GM04504 (cell line): ENCODE results near the gene ZSCAN5A.
"Not testable (repeated sequence)": the region's sequence is repeated elsewhere in the genome, so short reads cannot be mapped to it uniquely, and the experiment has no call there.

Experiments used
- DNase-seq: peaks from one replicate; pipeline ENCODE4 v3.0.0-alpha.2; 2012; ENCODE audit warnings: low read depth

ZSCAN5A gene

DNA sequence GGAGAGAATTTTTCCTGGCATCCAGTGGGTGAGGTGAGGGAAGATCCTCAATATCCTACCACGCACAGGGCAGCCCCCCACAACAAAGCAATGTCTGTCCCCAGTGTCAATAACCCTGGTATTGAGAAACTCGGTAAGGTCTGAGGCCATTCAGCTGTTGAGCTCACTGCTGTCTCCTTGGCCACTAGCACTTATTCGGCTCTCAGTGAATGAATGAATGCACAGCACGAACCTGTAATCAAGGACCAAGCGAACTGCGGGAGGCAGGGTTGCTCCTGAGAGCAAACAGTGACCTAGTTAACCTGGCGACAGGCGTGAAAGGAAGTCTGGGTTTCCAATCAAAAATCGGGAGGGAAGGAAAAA, 640 bp downstream of the ZSCAN5A start:
- DNase-seq = no peak

DNA sequence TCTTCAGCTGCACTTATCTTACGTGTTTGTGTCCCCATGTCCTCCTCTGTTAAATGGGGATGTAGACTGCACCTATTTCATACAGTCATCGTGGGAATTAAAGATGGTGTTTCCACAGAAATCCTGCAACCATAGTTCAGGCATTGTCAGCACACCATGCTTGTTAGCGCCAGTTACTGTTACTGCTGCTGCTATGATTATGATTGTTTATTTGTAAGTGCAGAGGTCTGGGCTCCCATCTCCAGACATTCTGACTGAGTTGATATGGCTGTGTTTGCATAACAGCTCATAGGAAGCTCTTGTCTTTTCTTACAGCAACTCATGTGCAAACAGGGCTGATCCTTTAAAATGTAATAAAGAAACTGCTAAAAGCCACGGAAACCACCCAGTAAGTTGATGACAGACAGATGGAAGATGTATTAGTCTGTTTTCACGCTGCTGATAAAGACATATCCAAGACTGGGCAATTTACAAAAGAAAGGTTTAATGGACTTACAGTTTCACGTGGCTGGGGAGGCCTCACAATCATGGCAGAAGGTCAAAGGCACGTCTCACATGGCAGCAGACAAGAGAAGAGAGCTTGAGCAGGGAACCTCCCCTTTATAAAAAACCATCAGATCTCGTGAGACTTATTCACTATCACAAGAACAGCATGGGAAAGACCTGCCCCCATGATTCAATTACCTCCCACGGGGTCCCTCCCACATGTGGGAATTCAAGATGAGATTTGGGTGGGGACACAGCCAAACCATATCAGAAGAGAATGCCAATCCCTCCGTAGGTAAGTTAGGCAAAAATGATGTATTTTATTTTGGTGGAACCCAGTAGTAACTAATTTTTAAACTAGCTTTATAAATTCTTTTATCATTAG, 1.6 kb downstream of the ZSCAN5A start:
- DNase-seq = no peak

DNA sequence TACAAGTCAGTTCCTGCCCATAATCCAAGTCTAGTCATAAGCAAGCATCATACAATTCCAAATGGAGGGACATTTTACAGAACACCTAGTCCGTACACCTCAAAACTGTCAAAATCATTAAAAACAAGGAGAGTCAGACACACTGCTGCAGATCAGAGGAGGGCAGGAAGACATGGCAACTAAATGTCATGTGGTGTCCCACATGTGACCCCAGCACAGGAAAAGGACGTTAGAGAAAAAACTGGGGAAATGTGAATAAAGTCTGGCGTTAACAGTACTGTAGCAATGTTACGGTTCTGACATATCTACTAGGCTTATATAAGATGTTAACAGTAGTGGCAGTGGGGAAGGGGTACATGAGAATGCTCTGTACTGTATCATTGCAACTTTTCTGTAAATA, 2.3 kb downstream of the ZSCAN5A start:
- DNase-seq = no peak

DNA sequence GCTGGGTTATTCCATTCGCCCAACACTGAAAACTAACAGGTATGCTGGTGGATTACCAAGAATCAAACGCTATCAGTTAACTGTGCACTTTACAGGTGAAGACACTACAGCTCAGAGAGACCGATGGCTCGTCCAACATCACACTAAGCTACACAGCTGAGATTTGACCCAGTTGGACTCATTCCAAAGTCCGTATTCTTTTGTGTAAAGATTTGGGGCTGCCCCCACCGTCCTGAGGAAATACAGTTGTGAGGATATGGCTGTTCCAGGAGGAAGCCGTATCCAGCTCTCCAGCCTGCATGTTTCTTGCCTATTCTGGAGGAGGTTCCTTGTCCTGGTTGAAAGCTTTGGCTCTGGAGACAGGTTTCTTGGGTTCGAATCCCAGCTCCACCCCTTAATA, 4.2 kb downstream of the ZSCAN5A start:
- DNase-seq = no peak

DNA sequence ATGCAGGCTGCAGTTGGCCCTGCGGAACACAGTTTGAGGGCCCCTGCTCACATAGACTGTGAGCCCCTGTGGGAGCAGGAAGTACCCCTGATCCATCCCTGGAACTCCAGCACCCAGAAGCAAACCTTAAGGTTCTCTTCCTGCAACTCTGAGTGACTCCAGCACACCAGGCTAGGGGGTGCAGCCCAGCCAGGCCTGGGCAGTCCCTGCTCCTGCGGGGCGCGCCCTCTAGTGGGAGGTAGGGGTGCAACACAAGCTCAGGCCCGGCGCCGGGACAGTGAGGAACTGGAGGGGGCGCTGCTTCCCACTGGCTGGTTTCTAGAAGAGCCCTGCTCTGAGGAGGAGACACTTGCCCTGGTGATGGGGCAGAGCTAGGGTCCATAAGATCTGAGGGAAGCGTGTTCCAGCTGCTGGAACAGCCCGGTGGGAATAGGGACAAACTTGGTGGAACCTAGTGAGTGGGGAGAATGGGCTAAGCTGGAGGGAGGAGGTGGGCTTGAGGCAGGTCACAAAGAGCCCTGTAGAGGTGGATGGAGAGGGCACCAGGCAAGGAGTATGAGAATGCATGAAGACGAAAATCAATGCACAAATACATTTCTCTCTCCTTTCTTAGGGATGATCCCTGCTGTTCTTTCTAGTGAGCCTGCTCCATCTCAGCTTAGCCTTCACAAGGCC, 5.0 kb downstream of the ZSCAN5A start:
- DNase-seq = no peak

DNA sequence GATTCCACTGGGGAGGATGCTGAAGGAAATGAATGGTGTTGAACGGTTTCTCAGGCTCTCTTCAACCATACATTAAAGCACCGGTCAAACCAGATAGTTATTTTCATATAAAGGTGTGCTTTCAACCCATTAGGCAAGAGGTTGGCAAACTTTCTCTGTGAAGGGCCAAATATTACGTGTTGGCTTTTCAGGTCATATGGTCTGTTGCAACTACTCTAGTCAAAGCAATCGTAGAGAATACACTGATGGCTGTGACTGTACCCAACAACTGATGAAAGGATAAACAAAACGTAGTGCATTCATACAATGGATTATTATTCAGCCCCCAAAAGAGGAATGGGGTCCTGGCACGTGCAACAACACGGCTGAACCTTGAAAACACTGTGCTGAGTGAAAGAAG, 5.8 kb downstream of the ZSCAN5A start:
- DNase-seq = no peak

DNA sequence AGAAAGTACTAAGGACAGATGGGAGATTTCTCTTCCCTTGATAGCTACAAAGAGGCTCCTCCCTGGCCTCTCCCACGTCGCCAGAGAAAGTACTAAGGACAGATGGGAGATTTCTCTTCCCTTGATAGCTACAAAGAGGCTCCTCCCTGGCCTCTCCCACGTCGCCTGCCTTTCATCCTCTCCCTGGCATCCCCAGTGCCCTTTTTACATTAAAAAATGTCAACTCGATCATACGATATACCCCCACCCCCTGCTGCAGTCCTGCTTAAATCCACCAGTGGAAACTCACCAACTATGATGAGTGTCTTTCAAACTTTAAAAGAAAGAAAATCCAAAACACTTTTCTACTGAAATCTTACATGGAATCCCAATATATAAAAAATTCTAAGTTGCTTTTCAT, 7.6 kb downstream of the ZSCAN5A start:
- not testable (repeated sequence) for DNase-seq

DNA sequence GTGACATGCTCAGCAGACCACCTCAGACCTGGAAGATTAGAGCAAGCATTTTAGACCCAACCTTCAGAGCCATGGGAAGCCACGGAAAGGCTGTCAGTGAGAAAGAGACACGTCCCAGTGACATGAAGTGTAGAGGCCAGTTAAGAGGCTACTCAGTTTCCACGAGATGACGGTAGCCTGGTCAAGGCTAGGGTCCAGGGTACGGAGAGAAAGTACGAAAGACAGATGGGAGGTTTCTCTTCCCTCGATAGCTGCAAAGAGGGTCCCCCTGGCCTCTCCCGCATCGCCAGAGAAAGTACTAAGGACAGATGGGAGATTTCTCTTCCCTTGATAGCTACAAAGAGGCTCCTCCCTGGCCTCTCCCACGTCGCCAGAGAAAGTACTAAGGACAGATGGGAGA, 8.6 kb downstream of the ZSCAN5A start:
- no peak for DNase-seq

DNA sequence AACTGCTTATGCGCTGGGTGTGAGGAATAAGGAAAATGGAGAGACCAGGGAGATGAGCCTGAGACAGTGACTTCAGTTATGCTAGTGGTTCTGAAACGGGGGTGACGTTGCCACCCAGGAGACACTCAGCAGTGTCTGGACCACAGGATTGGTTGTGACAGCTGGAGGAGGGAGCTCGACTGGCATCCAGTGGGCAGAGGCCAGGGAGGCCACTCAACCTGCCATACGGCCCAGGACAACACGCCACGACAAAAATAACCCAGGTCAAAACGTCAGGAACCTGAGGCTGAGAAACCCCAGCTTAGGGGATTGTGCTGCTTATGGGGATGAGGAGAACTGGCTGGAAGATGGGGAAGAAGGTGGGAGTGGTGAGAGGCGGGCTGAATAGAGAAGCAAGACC, 10.4 kb downstream of the ZSCAN5A start:
- no peak for DNase-seq

DNA sequence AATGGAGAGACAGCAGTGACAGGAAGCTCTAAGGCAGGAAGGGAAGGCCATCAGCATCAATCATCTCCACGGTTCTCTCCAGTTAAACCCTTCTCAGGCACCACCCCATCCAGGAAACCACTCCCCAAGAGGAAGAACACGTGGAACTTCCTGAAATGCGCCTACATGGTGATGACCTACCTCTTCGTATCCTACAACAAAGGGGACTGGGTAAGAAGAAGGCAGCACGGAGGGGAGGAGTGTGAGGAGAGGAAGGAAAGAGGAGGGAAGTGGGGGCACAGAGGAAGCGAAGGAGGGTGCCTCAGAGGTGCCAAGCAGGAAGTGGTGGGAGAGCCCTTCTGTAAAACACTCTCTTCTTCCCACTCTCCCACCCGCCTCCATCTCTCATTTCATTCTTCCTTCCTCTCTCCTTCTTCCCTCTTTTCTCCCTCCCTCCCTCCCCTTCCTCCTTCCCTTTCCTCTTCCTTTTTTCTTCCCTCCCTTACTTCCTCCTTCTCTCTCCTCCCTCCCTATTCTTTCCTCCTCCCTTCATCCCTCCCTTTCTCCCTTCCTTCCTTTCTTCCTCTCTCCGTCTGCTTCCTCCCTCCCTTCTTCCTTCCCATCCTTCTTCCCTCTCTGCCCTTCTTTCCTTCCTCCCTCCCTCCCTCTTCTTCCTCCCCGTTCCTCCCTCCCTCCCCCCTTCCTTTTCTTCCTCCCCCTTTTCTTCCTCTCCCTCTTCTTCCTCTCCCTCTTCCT, 12.6 kb downstream of the ZSCAN5A start:
- DNase-seq = no peak

DNA sequence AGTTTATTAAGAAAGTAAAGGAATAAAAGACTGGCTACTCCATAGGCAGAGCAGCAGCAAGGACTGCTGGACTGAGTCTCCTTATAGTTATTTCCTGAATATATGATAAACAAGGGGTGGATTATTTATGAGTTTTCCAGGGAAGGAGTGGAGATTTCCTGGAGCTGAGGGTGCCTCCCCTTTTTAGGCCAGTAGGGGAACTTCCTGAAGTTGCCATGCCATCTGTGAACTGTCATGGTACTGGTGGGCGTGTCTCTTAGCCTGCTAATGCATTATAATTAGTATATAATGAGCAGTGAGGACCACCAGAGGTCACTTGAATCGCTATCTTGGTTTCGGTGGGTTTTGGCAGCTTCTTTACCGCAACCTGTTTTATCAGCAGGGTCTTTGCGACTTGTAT, 13.5 kb downstream of the ZSCAN5A start:
- no peak for DNase-seq

DNA sequence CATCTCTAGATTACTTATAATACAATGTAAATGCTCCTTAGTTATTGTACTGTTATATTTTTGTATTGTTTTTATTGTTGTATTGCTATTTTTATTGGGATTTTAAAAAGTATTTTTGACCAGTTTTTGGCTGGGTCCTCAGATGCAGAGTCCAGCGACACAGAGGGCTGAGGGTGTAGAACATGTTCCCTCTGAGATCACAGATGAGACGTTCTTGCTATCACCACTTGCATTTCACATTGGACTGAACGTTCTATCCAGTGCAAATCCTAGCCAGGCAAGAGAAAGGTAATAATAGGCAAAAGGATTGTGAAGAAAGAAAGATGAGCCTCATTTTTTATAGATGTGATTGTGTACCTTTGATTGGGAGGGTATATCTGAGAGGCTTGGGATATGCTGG, 15.0 kb downstream of the ZSCAN5A start:
- no peak for DNase-seq

DNA sequence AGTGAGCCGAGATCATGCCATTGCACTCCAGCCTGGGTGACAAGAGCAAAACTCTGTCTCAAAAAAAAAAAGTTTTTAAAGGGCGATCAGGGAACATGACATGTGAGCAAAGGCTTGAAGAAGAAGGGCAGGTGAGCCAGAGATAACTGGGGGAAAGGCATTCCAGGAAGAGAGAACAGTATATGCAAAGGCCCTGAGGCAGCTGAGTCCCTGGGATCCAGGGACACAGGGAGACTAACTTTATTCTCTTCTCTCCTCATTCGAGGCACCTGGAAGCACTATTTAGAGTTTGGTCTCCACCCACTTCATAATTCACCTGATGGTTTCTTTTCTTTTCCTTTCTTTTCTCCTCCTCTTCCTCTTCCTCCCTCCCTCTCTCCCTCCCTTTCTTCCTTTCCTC, 17.6 kb downstream of the ZSCAN5A start:
- DNase-seq = no peak

DNA sequence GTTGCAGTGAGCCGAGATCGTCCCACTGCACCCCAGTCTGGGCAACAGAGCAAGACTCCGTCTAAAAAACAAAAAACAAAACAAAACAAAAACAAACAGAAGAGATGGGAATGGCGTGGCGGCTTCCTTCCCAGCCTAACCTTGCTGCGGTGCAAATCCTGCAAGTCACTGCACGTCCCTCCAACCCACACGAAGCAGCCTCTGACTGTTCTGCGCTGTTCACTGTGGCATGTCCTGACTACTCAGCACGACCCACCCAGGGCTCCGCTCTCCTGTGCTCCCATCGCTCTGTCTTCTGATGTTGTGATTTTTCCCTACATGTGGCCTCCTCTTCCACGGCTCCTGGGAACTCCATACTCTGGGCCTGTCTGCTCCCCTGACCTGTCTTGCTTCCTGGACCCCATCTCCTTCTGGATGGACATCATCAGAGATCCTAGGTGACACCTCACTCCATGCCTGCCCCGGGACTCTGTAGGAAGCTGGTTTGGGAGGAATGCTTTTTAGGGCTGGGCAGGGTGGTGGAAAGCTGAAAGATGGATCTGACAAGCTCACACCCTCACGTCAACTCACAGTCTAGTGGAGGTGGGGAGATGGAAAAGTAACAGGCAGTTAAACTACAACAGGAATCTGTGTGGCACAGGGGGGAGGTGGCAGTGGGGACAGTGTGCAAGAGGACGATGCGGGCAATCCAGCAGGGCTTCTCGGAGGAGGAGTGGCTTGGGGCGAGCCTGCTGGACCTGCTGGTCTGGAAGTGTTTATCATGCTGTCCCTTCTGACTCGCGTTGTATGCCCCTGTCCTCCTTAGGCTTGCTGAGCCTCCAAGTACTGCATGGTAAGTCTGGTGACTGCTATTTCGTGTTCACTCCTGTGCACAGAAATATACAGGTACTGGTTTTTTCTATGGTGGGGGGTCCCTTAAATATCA, 18.8 kb downstream of the ZSCAN5A start:
- DNase-seq = no peak

DNA sequence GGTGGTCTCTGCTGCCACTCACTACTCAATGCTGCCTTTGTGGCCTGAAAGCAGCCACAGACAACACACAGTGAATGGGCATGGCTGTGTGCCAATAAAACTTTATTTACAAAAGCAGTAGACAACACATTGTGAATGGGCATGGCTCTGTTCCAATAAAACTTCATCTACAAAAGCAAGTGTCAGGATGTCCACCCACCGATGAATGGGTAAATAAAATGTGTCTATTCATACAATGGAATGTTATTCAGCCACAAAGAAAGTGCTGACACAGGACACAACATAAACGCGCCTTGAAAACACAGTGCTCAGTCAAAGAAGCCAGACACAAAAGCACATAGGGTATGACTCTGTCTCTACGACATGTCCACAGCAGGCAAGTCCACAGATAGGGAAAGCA, 20.1 kb downstream of the ZSCAN5A start:
- DNase-seq = no peak

DNA sequence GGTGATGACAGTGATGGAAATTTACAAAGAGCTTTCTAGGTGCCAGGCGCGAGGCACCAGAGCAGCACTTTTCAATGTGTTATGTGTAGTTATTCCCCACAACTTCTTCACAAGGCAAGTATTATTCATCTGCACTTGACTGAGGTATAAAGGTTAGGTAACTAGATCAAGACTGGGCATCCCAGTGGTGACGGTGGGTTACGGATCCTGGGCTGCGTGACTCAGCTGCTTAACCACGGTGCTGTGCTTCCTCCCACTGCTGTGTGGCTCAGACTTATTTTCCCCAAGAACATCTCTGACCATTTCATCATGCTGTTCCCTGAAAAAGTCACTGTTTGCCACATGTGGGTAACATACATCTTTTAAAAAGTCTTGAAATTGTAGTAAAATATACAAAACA, 22.8 kb downstream of the ZSCAN5A start:
- no peak for DNase-seq

DNA sequence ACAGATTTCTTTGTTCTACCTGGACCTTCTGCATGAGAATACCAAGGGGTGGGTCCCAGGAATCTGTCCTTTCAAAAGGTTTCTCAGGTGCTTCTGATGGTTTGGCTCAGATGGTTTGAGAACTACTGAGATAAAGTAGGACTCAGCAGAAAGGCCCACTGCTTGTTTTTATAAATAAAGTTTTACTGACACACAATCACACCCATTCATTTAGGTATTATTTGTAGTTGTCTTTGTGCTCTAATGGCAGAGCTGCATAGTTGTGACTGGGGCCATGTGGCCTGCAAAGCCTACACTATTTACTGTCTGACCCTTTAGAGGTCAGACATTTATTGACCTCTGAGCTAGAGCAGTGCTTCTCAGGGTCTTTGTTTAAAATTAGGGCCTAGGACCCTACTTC, 24.5 kb downstream of the ZSCAN5A start:
- no peak for DNase-seq

DNA sequence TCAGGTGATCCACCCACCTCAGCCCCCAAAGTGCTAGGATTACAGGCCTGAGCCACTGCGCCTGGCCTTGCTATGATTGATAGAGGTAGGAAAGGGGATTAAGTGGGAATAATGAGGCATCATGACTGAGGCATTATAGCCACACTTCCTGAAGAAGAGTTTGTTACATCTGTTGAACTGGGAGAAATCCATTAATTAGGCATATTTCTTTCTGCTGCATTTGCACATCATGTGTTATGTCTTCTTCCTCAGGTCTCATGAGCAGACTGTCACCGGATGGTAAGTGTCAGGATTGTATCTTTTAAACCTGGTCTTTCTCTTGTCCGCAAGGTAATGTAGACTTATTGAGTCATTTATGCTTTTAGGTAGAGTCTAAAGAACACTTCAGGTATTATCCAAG, 29.9 kb downstream of the ZSCAN5A start:
- no peak for DNase-seq

DNA sequence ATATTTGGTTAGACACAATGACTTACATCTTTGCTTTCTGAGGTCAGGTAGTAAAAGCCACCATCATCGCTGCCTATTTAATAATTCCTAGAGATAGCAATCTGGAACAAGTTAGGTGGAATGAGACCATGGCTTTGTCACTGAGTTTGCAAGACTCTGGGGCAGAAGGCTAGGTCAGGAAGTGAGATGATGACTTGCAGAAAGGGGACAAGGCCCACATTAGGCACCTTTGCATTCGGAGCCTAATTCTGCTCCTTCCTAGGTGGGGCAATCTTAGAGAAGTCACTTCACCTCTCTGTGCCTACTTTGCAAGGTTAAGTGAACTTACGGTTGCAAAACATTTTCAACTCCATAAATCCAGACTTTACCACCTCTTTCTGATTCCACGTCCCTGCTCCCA, 31.8 kb downstream of the ZSCAN5A start:
- no peak for DNase-seq

DNA sequence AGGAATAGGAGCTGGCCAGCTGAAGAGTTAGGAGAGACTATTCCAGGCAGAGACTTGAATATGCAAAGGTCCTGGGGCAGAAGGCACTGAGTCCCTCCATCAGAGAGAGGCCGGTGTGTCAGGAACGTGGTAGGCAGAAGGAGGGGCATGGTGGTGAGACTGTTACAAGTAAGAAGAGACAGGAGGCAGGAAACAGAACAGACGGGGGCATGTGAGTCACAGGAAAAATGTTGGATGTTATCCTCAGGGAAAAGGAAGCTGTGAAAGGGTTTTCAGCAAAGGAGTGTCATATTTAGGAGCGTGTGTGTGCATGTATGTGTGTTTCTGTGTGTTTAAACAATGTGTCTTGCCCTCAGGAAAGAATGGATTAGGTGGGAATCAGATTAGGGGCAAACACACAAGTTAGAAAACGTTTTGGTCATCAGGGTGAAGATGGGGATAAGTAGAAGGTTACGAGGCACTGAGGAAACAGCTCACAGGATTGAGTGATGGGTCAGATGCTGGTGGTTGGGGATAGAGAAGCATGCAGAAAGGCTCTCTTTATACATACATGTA, 41.0 kb downstream of the ZSCAN5A start:
- DNase-seq = no peak

DNA sequence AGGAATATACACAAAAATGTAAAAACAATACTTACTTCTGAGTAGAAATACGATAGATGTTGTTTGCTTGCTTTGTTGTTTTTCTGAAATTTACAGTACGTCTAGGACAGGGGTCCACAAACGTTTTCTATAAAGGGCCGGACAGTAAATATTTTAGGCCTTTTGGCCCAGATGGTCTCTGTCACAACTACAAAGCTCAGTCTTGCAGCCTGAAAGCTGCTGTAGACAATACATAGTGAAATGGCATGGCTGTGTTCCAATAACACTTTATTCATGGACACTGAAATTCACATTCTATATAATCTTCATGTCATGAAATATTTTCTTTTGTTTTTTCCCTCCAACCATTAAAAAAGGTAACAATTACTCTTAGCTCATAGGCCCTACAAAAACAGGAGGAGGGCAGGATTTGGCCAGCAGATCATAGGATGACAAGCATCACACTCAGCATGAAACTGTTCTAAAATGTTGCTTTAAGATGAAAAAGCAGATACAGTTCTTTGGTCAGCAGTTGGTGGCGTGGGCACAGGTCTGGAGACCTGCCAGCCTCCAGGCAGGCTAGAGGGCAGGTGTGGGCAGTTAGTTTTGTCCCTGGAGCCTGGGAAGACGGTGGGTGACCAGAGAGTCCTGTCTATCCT, 42.4 kb downstream of the ZSCAN5A start, which contains the start of gene EDDM13:
Gene EDDM13, plus strand, starts transcription at position 588 of the 638 bp plus-strand sequence. CDS start 87 bp downstream, outside the sequence.
- DNase-seq = no peak
